Subcutaneous abdominal adipose tissue (tissue), 5 donors: ENCODE results near the gene PRKAB1.

Experiments used
- H3K27ac ChIP-seq: one replicate; pipeline ENCODE4 v1.7.0; 2013; ENCODE audit warnings: low read depth, mild to moderate bottlenecking, inconsistent platforms, low read length, moderate library complexity
- H3K27me3 ChIP-seq, 5 donors: one replicate each; pipeline ENCODE4 v1.7.0; 2013; ENCODE audit warnings: low read length in 5 of 5, inconsistent platforms in 1 of 5; ENCODE audit not compliant: control insufficient read depth in 5 of 5, insufficient read depth in 4 of 5
- H3K36me3 ChIP-seq, 5 donors: one replicate each; pipeline ENCODE4 v1.7.0; 2013; ENCODE audit warnings: low read length in 5 of 5; ENCODE audit not compliant: control insufficient read depth in 5 of 5, insufficient read depth in 5 of 5
- H3K4me1 ChIP-seq, 5 donors: one replicate each; pipeline ENCODE4 v1.7.0; 2013; ENCODE audit warnings: low read length in 5 of 5, mild to moderate bottlenecking in 3 of 5, moderate library complexity in 1 of 5; ENCODE audit not compliant: control insufficient read depth in 5 of 5, insufficient read depth in 5 of 5
- H3K4me3 ChIP-seq, 5 donors: one replicate each; pipeline ENCODE4 v1.7.0; 2013; ENCODE audit warnings: low read length in 5 of 5, low read depth in 1 of 5
- H3K9ac ChIP-seq, 5 donors: one replicate each; pipeline ENCODE4 v1.7.0; 2013; ENCODE audit warnings: low read length in 5 of 5, mild to moderate bottlenecking in 4 of 5, moderate library complexity in 3 of 5
- H3K9me3 ChIP-seq, 5 donors: one replicate each; pipeline ENCODE4 v1.7.0; 2013; ENCODE audit warnings: low read length in 5 of 5; ENCODE audit not compliant: control insufficient read depth in 5 of 5
- donor health status: healthy.
- donor health status: healthy.
- donor health status: healthy.
- donor health status: healthy.
- donor health status: healthy.

PRKAB1 gene

GRCh38 chr12:119672194-119672593 lies 4.3 kb downstream of the PRKAB1 start:
- peak overlapping the region; percentile 68 for H3K27ac ChIP-seq

DNA sequence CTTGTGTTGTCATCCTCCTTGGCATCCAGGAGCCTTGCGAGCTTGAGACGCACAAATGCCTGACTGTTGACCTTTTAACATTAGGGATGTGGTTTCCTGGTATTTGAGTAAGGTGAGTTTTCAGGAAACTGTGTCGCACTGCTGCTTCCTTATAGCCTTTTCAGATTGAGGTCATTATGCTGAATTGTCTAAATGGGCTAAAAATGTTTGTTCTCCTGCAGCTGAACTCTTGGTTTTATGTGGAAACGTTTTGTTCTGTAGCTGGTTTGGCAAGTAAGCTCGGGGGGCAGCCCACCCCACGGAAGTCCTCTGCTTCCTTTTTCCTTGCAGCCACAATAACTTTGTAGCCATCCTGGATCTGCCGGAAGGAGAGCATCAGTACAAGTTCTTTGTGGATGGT lies 5.7 kb downstream of the PRKAB1 start:
- Histone ChIP-seq H3K27me3 (no peaks in the 10 kb centered on the region), H3K9me3 (no peaks in the 10 kb centered on the region), H3K4me3 (no peak overlapping the region), H3K36me3 (peaks cover 28 to 76% (median 65%) of the 10 kb centered on the region in 5 donors), H3K9ac (no peak overlapping the region), H3K27ac (peak overlapping the region; percentile 68), H3K4me1 (peaks cover 0 to 46% (median 16%) of the 10 kb centered on the region in 5 donors)

More at GRCh38 chr12:119672194-119672593, 4.3 kb downstream of the PRKAB1 start:
- peaks cover 2 to 57% (median 24%) of the 10 kb centered on the region in 5 donors for H3K4me1 ChIP-seq
- no peaks in the 10 kb centered on the region for H3K27me3 ChIP-seq
- H3K4me3 ChIP-seq, result no peak overlapping the region
- H3K9ac ChIP-seq, result no peak overlapping the region
- no peaks in the 10 kb centered on the region for H3K9me3 ChIP-seq
- peaks cover 22 to 61% (median 53%) of the 10 kb centered on the region in 5 donors for H3K36me3 ChIP-seq

- Histone ChIP-seq H3K4me3 (no peak overlapping the region), H3K9me3 (no peaks in the 10 kb centered on the region), H3K9ac (no peak overlapping the region), H3K36me3 (peaks cover 31 to 85% (median 74%) of the 10 kb centered on the region in 5 donors), H3K27ac (peak overlapping the region; percentile 6), H3K4me1 (peaks cover 0 to 46% (median 8%) of the 10 kb centered on the region in 5 donors), H3K27me3 (no peaks in the 10 kb centered on the region)
Observed at GRCh38 chr12:119674560-119674959, 6.6 kb downstream of the PRKAB1 start.

GRCh38 chr12:119676022-119676421 lies 8.1 kb downstream of the PRKAB1 start:
- Histone ChIP-seq H3K9me3 (no peaks in the 10 kb centered on the region), H3K9ac (no peak overlapping the region), H3K4me3 (no peak overlapping the region), H3K36me3 (peaks cover 31 to 98% (median 89%) of the 10 kb centered on the region in 5 donors), H3K4me1 (peaks cover 0 to 43% (median 8%) of the 10 kb centered on the region in 5 donors), H3K27me3 (no peaks in the 10 kb centered on the region), H3K27ac (no peak overlapping the region)

GRCh38 chr12:119676573-119676972 lies 8.6 kb downstream of the PRKAB1 start:
- Histone ChIP-seq H3K27ac (no peak overlapping the region), H3K9ac (no peak overlapping the region), H3K27me3 (no peaks in the 10 kb centered on the region), H3K4me3 (no peak overlapping the region), H3K9me3 (no peaks in the 10 kb centered on the region), H3K4me1 (peaks cover 0 to 47% (median 11%) of the 10 kb centered on the region in 5 donors), H3K36me3 (peaks cover 31 to 99% (median 94%) of the 10 kb centered on the region in 5 donors)

- Histone ChIP-seq H3K9ac (no peak overlapping the region), H3K4me3 (no peak overlapping the region), H3K9me3 (no peaks in the 10 kb centered on the region), H3K27me3 (no peaks in the 10 kb centered on the region), H3K4me1 (peaks cover 0 to 53% (median 11%) of the 10 kb centered on the region in 5 donors), H3K27ac (no peak overlapping the region), H3K36me3 (peaks cover 20 to 84% (median 82%) of the 10 kb centered on the region in 5 donors)
Observed at GRCh38 chr12:119678459-119678858, 10.5 kb downstream of the PRKAB1 start.

DNA sequence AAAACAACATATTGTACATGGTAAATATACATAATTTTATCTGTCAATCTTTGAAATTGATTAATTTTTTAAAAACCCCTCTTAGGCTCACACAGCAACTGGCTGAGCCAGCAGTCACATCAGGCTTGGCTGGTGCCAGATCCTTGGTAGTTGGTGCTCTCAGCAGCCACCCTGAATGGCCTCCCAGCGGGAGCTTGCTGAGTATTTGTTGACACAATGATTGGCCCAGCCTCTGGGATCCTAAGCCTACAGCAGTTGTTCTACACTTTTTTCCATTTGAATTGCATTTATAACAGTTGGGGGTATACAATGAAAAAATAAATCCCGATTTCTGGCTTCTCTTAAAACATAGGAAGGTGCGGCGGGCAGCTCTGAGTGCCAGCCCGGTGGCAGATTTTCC lies 11.1 kb downstream of the PRKAB1 start:
- no peaks in the 10 kb centered on the region for H3K27me3 ChIP-seq
- H3K27ac ChIP-seq, result no peak overlapping the region
- no peak overlapping the region for H3K9ac ChIP-seq
- peaks cover 20 to 78% (median 75%) of the 10 kb centered on the region in 5 donors for H3K36me3 ChIP-seq
- no peak overlapping the region for H3K4me3 ChIP-seq
- H3K9me3 ChIP-seq, result no peaks in the 10 kb centered on the region
- peaks cover 0 to 54% (median 11%) of the 10 kb centered on the region in 5 donors for H3K4me1 ChIP-seq

- H3K9ac ChIP-seq, result no peak overlapping the region
- H3K36me3 ChIP-seq, result peaks cover 20 to 74% (median 71%) of the 10 kb centered on the region in 5 donors
- H3K4me3 ChIP-seq, result no peak overlapping the region
- H3K4me1 ChIP-seq, result peaks cover 0 to 54% (median 11%) of the 10 kb centered on the region in 5 donors
- no peak overlapping the region for H3K27ac ChIP-seq
- H3K27me3 ChIP-seq, result no peaks in the 10 kb centered on the region
- no peaks in the 10 kb centered on the region for H3K9me3 ChIP-seq
Observed at GRCh38 chr12:119679490-119679889, 11.6 kb downstream of the PRKAB1 start.

- Histone ChIP-seq H3K27ac (peak overlapping the region; percentile 18), H3K27me3 (no peaks in the 10 kb centered on the region), H3K9me3 (no peaks in the 10 kb centered on the region), H3K4me3 (no peak overlapping the region), H3K9ac (no peak overlapping the region), H3K36me3 (peaks cover 16 to 58% (median 56%) of the 10 kb centered on the region in 5 donors), H3K4me1 (peaks cover 0 to 58% (median 11%) of the 10 kb centered on the region in 5 donors)
Observed at GRCh38 chr12:119681111-119681510, 13.2 kb downstream of the PRKAB1 start.

DNA sequence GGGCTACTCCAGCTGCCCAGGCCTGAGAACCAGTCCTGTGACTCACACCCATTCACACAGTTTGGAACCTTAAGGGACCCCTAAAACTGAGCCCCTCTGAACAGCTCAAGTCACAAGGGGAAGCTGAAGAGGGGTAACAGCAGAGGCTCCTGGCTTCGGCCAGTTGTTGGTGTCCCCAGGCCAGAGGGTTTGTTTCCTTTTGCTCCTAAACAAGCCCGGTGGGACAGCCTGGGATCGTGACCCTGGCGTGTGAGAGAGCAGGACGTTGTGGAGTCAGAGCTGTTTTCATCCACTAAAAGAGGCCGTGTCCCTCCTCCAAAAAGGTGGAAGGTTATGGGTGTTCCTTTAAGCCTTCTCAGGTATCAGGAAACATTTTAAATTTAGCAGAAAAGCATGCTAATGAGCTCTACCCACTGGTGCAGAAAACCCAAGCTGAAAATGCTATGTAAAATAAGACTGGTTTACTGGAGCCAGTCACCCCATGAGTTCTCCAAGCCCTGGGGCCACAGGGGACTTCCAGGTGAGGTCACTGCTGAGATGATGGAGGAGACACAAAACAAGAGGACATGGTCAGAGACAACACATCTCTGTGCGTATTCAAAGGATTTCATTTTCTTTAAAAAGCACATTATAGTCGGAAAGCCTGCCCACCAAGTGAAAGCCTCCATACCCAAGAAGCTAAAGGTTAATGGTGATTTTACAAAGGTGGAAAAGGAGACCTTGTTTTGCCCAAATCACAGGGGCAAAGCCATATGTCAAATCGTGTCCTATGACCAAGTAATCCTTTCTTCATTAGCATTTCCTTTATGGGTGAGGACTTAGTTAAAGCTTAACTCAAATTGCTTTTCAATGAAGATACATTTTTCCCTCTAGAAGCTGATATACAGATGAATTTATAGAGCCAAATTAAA lies 14.1 kb downstream of the PRKAB1 start:
- Histone ChIP-seq H3K27me3 (no peaks in the 10 kb centered on the region), H3K4me3 (no peak overlapping the region), H3K9me3 (no peaks in the 10 kb centered on the region), H3K36me3 (peaks cover 13 to 49% (median 47%) of the 10 kb centered on the region in 5 donors), H3K9ac (no peak overlapping the region), H3K4me1 (peaks cover 3 to 64% (median 11%) of the 10 kb centered on the region in 5 donors), H3K27ac (peak overlapping the region; percentile 18)
